Right atrium auricular region (tissue), 2 donors: ENCODE results near the gene PERM1. TPM values are rescaled to one million over a fixed set of nuclear protein-coding genes. Genes with fewer than 3 reads are reported as not detected.

Source experiments
- DNase-seq: peaks from one replicate; pipeline ENCODE4 v3.0.0-alpha.2; 2019; ENCODE audit warnings: low spot score
- H3K27ac ChIP-seq, 2 donors: fragments of 200-600 bp; sonication (generic); 1 replicate in 1 of 2; 2 replicates in 1 of 2; pipeline ENCODE4 v1.5.1; 2016 to 2019
- H3K27me3 ChIP-seq, 2 donors: fragments of 200-600 bp; sonication (generic); one replicate each; pipeline versions ENCODE4 v1.5.1 to v1.6.0; 2017 to 2019
- H3K36me3 ChIP-seq: fragments of 200-600 bp; sonication (generic); one replicate; pipeline ENCODE4 v1.5.1; 2016
- H3K4me1 ChIP-seq, 2 donors: fragments of 200-600 bp; sonication (generic); one replicate each; pipeline versions ENCODE4 v1.5.1 to v1.6.0; 2017 to 2019
- H3K4me3 ChIP-seq, 2 donors: fragments of 200-600 bp; sonication (generic); 1 replicate in 1 of 2; 2 replicates in 1 of 2; pipeline ENCODE4 v1.5.1; 2017 to 2019; ENCODE audit warnings: mild to moderate bottlenecking in 1 of 2, moderate library complexity in 1 of 2
- H3K9me3 ChIP-seq, 2 donors: fragments of 200-600 bp; sonication (generic); one replicate each; pipeline ENCODE4 v1.5.1; 2019
- total RNA-seq, 2 donors: library from RNA; depleted of rRNA; stranded (reverse); fragments of >200 nt; gene quantifications; one replicate each; pipeline ENCODE4 v1.1.0, GENCODE V29; 2016
- TF ChIP-seq, protein P1 (sequence below), 2 donors: fragments of 200-600 bp; sonication (generic); IDR thresholded peaks; one replicate each; pipeline ENCODE4 v1.5.1; 2019; ENCODE audit warnings: antibody characterized with exemption in 2 of 2

The PERM1 gene
- total RNA-seq, 2 donors from 2014 or later = 22.0 to 61.8 TPM

DNA sequence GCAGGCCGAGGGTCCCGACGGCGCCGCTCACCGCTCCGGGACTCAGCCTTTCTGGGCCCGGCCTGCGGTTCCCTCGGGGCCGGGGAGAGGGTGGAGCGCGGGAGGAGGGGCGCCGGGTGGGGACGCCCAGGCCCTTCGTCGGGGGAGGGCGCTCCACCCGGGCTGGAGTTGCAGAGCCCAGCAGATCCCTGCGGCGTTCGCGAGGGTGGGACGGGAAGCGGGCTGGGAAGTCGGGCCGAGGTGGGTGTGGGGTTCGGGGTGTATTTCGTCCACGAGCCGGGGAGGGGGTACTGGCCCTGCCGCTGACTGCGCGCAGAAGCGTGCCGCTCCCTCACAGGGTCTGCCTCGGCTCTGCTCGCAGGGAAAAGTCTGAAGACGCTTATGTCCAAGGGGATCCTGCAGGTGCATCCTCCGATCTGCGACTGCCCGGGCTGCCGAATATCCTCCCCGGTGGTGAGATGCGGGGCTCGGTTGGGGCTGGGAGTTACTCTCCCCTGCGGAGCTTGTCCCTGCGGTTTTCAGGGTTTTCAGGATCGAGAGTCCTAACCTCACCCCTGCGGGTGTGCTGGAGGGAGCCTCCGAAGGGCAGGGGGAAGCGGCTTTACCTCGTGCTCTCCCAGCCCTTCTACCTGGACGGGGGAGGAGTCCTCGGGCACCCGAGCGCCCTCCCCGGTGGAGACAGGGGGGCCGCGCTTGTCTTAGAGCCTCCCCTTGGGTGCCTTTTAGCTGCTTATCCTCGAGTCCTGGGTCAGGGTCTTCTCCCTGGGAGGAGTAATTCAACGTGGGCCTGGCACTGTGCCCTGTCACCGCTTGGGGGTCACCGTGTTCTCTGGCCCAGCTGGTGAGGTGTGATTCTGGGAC is 56.1 kb downstream of the PERM1 start:
- Histone ChIP-seq H3K27ac (no peak overlapping the region), H3K4me1 (peaks cover 0 to 36% of the 10 kb centered on the region in 2 donors), H3K9me3 (no peaks in the 10 kb centered on the region), H3K27me3 (no peaks in the 10 kb centered on the region), H3K4me3 (peak overlapping the region; percentile 37 to 53), H3K36me3 (no peaks in the 10 kb centered on the region)
- no peak for DNase-seq
- TF ChIP-seq, protein P1, sequence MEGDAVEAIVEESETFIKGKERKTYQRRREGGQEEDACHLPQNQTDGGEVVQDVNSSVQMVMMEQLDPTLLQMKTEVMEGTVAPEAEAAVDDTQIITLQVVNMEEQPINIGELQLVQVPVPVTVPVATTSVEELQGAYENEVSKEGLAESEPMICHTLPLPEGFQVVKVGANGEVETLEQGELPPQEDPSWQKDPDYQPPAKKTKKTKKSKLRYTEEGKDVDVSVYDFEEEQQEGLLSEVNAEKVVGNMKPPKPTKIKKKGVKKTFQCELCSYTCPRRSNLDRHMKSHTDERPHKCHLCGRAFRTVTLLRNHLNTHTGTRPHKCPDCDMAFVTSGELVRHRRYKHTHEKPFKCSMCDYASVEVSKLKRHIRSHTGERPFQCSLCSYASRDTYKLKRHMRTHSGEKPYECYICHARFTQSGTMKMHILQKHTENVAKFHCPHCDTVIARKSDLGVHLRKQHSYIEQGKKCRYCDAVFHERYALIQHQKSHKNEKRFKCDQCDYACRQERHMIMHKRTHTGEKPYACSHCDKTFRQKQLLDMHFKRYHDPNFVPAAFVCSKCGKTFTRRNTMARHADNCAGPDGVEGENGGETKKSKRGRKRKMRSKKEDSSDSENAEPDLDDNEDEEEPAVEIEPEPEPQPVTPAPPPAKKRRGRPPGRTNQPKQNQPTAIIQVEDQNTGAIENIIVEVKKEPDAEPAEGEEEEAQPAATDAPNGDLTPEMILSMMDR (IDR thresholded peaks at IDR 0.05) = no peak

Other genes with a start within 250 kb of the PERM1 start
- 1 to 10 TPM; 2.7 to 6.4 TPM for gene SAMD11, start 58.2 kb downstream of the PERM1 start, total RNA-seq
- 10 to 100 TPM; 29.5 to 38.8 TPM for gene NOC2L, start 22.8 kb downstream of the PERM1 start, total RNA-seq
- 1 to 10 TPM; 2.4 to 2.9 TPM for gene KLHL17, start 21.5 kb downstream of the PERM1 start, total RNA-seq
- under 1 TPM in 1 of 2 donors, not detected in 1; 0.59 TPM for gene PLEKHN1, start 15.6 kb downstream of the PERM1 start, total RNA-seq
- gene HES4, start 18.0 kb upstream of the PERM1 start, total RNA-seq = 10 to 100 TPM; 31.8 to 68.4 TPM
- gene ISG15, start 31.4 kb upstream of the PERM1 start, total RNA-seq = 10 to 100 TPM; 26.8 to 32.2 TPM
- 10 to 100 TPM; 22.5 to 27.9 TPM for gene AGRN, start 38.0 kb upstream of the PERM1 start, total RNA-seq
- gene RNF223, start 92.2 kb upstream of the PERM1 start, total RNA-seq = not detected
- gene C1orf159, start 134.0 kb upstream of the PERM1 start, total RNA-seq = 1 to 10 TPM; 4.4 to 4.6 TPM
- gene TTLL10, start 191.8 kb upstream of the PERM1 start, total RNA-seq = not detected
- gene TNFRSF18, start 224.5 kb upstream of the PERM1 start, total RNA-seq = under 1 TPM in 1 of 2 donors, not detected in 1; 0.55 TPM
- gene TNFRSF4, start 232.1 kb upstream of the PERM1 start, total RNA-seq = under 1 TPM; 0.59 to 0.79 TPM
- 100 to 1,000 TPM; 120 to 128 TPM for gene SDF4, start 249.9 kb upstream of the PERM1 start, total RNA-seq